Pons (tissue), 1 donor: ENCODE results near the gene CAMK1D.
A peak's percentile ranks its signal among the peaks of the same experiment; 100 is the strongest.

Source experiments
- DNase-seq: peaks from one replicate; pipeline ENCODE4 v3.0.0-alpha.2; 2016; ENCODE audit warnings: low spot score

Gene CAMK1D

DNA sequence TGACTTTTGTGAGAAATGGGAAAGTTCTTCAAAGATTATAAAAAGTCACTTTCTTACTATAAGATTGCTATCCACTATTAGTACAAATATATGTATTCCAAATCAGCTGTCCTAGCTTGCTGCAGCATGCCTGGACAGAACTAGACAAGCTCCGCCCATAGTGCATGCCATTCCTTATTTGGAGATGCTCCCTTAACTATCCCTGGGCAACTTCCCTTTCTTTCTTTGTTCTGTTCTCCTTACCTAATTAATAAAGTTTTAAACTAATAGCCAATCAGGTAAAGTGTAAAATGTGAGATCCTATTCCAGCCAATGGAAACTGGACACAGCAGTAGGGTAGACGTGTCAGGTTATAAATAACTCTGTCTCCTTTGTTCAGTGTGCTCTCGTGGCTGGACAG lies 281.9 kb downstream of the CAMK1D start:
- DNase-seq: no peak

DNA sequence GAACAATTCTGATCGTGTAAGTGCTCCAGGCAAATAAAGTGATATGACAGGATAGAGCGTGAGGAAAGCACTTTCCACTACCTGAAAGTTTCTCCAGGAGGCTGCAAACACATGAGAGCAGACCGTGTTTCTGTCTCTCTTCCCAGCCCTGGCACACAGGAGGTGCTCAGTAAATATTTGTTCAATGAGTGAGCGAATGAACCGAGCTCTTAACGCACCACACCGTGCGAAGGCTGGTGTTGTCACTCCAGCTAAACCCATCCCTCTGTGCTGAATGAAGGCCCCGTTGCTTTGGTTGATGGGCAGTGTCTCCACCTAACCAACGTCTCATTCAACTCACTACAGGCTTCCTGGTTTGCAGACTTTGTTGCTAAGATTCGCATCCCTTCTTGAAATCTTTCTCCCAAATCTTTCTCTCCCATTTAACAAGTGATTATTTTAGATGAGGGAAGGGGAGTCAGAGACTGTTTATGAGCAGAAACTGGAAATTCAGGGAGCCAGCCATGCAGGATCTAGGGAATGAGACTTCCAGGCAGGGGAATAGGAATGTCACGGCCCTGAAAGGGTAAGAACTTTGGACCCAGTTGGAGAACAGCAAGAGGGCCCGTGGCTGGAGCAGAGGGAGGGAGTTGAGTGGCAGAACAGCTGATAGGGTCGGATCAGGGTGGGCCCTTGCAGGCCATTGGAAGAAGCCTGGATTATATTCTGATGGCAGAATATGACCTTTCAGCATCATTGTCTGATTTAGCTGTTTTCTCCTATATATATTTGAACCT lies 282.6 kb downstream of the CAMK1D start:
- DNase-seq: no peak

DNA sequence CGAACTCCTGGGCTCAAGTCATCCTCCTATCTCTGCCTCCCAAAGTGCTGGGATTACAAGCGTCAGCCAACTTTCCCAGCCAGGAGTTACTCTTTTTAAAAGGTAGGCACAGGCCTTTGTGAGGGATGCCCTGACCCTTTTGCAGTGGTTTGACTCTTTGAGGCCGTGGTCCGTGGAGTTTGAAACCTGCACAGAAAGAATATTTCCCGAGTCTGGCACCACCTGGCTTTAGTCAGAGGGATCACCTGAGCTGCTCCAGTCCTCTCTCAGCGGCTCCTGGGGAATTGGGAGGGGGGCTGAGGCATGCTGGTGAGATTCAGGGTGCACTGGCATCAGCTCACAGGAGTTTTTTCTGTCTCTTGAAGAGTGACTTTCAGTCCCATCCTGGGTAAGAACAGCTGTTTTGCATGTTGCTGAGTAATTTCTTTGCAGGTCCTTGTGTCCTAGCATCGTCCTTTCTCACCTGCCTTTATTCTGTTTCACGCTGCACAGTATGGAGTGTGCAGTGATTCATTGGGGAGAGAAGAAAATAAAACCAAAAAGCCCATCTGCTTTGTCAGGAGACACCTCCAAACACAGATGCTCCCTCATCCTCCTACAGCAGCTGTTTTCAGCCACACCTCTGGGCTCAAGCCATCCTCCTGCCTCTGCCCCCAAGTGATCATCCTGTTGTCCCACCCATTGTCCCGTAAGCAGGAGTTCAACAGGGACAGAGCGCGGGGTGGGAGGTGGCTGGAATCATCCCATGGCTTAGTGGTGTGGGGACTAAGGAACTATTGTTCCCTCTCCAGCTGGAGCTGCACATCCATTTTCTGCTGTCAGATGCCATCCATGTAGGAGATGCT lies 284.7 kb downstream of the CAMK1D start:
- DNase-seq: peak; percentile 34

DNA sequence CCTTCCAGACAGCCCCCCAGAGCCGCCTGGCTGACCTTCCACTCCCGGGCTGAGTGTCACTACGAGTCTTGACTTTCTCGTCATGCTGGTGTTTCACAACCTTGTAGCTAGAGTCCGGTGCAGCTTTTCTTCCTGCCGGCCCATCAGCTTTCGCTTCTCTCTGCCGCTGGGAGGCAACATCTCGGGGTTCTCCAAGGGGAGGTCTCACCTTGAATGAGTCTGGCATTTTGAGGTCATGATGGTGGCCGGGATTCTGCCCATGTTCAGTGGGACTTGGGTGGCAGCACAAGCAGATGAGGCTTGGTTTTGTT lies 285.2 kb downstream of the CAMK1D start:
- DNase-seq: no peak

DNA sequence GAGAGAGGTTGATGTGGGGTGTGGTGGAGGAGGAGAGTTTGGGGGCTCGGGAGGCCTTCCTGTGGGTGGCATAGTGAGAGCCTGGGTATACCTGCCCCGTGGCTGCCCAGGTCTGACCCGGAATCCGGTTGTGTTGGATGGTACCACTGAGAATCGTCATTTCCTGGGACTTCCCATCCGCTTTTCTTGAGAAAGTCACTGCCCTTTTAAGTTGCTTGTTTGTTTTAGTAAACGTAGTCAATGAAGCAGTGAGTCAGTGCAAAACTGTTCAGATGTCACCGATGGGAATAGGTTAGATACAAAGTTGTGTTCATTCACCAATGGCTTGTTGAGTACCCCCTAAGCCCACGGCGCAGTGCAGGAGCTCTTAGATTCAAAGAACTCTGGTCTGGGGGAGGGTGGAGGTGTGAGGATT lies 285.8 kb downstream of the CAMK1D start:
- no peak for DNase-seq

DNA sequence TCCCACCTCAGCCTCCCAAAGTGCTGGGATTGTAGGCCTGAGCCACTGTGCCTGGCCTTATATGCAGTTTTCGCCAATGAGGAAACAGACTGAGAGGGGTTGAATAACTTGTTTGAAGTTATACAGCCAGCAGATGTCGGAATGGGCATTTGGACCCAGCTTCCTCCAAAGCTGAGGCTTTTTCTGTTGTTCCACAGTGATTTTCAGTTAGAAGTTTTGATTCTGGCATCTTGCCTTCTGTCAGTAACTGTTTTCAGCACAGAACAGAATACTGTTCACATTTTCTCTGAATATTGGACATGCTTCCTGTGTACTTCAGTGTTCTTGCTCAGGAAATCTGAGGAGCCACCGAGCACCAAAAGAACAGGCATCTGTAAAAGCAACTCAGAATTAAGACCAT lies 287.2 kb downstream of the CAMK1D start:
- DNase-seq: no peak

DNA sequence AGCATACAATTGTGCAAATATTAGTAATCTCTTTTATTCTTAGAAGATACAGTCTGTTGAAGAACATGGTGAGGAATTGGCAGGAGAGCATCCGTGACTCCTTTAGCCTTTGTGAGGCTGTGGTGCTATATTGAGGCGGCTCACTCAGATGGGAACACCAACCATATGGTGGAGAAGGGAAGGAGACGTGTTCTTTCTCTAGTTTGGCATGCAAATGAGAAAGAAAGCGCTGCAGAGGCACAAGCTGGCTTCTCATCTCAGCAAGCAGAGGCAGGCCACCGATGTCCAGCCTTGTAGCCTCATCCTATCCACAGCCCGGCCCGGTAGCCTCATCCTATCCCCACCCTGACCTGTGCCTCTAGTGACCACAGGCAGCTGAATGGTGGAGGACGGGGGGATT lies 288.3 kb downstream of the CAMK1D start:
- DNase-seq: no peak

DNA sequence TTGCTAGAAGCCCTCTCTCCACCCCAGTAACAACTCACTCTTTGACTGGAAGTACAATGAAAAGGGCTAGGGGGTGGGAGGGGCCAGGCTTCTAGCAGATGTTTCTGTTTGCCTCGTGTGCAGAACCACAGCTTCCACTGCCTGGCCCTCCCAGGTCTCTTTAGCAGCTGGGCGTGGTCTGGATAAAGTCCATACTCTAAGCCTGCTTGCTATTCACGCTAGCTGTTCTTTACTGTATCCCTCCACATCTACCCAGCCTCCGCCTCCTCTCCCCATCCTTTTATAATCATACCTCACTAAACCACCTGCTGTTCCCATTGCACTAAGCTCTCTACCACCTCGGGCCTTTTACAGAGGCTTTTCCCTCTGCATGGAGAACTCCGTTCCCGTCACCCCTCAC lies 288.8 kb downstream of the CAMK1D start:
- peak; percentile 32 for DNase-seq

DNA sequence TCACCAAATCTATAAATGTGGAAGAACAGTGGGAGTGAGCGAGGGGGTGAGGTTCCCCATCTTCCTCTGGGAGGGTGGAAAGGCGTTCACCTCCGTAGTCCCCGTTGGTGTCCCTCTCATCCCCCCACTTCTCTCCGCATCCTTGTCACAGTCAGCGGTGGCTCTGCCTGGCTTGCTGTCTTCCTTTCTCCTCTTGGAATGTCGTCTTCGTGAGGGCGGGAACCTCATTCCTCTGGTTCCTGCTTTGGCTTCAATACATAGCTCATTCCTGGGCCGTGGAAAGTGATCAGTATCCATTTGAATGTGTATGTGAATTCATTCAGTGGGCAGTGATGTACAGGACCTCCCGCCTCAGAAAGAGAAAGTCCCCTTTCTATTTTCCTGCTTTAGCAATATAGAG lies 289.4 kb downstream of the CAMK1D start:
- DNase-seq: no peak

DNA sequence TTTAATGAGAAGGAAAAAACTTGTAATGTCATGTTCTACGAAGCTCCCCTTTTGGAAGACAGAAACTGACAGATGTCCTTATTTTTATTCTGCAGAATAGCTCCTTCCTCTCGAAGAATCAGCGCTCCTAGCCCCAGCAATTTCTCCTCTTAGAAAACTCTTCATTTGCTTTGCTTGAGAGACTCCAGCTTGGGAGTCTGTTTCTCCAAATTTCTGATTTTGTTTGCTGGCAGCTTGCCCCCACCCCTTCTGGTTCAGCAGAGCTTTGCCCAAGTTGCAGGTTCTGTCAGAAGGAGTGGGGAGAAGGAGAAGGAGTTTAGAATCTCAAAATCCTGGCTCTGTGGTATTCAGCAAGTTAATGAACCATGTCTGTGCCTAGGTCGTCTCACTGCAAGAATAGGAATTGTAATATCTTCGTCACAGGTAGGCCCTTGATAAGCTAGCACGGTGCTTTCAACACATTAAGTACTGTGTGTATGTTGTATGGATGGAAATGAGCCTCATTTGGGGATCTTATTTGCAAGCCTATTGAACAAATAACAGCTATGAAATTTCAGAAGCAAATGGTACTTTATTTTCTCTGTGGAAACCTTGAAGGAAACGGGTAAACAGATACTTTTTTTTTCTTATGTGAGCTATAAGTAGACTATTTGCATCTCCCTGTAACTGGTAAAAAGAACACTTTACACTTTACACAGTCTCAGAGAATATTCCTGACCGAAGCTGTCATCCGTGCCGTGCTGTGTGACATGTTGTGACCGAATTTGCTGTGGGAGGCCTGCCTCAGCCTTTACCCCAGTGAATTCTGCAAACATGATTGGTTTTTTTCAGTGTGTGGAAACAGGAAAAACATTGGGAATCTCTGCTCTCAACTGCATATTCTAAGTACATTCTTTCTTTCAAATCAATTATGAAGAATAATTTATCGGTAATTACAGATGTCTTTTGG lies 290.9 kb downstream of the CAMK1D start:
- no peak for DNase-seq

DNA sequence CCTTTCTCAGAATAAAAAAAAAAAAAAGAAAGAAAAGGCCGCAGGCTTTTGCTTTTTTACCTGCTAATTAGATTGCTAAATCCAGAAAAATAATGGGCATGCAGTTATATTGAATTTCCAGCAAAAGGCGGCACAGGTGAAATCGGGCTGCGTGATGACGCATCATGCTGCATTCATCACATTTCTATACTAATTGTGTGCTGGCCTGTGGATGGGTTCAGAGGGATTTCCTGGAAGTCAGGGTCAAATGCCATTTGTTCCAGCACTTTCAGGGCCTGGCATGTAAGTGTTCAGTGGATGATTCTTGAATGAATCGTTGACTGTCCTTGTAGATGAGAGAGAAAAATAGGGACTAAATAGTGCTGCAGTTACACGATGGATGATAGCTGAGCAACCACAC lies 292.7 kb downstream of the CAMK1D start:
- no peak for DNase-seq

DNA sequence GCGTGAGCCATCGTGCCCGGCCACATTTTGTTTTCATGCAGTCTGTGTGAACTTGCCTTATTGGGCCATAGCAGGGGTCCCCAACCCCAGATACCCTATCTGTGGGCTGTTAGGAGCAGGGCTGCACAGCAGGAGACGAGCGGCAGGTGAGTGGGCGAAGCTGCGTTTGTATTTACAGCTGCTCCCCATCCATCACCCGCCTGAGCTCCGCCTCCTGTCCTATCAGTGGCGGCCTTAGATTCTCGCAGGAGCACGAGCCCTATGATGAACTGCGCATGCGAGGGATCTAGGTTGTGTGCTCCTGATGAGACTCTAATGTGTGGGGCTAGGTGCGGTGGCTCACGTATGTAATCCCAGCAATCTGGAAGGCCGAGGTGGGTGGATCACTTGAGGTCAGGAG lies 293.9 kb downstream of the CAMK1D start:
- no peak for DNase-seq

DNA sequence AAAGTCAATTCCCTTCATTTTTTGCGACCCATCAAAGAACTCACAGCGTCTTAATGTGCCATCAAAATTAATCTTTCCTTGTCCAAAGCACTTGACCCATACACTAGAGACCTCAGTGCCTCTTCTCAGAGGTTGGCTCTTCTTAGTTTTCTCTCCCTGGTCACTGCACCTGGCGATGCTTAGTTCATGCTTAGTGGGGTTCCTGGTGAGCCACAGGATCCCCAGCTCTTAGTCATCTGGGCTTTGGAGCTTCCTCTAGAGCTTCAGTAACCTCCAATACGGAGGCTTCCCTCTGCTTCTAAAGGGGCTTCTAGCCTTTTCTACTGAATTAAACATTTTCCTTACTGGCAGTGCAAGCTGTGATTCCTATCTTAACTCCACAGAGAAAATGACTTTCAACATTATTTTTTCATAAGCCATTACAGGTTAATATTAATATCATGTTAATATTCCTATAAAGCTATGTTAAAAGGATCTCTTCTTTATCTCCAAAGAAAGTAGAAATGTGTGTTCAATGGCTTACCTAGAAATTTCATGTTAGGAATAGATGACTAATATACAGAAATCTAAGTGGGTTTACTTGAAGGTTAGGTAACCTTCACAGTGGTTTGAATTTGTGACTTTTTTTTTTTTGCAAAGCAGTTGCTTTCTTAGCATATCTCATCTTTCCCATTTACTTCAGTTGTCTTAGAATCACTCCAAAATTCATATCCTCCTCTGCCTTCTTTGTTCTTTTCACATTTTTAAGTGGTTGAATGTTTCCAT lies 295.2 kb downstream of the CAMK1D start:
- no peak for DNase-seq

DNA sequence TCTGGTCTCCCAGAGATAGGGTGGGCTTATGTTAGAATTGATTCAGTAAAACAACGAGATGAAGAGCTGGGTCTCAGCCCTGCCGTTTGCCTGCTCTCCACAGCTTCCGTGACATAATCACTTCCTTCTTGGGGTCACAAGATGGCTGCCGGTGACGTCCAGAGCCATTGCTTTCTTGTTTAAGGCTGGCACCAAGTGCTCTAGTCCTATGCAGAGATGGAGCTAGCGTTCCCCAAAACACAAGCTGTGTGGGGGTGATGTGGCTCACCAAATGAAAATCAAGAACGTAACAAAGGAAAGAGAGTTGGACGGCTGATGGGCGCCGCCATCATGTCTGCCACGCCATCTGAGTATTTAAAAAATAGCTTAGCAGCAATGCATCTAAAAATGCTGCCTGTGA lies 296.1 kb downstream of the CAMK1D start:
- DNase-seq: no peak

DNA sequence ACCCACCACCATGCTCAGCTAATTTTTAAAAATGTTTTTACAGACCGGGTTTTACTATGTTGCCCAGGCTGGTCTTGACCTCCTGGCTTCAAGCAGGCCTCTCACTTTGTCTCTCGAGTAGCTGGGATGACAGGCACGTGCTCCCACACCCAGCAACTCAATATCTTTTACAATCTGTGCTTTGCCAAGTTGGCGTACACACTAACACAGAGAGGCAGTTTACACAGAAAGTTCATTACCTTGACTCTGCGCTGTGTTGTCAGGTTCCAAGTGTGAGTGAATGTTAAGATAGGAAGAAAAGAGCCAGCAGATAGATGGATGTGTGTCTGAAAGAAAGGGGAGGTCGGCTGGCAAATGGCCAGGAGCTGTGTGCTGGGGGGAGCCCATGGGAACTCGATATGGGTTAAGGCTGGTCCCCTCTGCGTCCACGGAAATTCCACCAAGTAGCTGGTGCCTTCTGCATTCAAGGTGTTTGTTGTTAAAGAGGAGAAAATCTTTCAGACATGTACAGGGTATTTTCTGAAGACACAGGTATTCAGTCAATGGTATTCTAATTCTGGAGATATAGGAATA lies 299.8 kb downstream of the CAMK1D start:
- no peak for DNase-seq

DNA sequence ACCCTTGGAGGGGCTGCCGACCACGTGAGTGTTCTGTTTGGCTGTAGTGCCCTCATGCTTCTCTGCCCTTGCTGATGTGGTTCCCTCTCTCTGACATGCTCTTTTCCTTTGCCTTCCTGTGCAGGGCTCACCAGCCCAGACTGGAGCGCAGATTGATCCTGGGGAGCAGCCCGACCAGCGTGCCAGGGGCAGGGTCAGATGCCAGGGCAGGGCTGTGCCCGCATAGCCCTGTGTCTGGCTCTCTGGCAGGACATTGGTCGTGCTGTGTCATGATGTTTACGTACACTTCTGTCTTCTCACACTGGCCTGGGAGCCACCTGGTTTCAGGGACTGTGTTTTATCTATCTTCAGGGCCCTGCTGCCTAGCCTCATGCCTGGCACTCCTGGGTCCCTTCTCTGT lies 300.8 kb downstream of the CAMK1D start:
- DNase-seq: no peak

DNA sequence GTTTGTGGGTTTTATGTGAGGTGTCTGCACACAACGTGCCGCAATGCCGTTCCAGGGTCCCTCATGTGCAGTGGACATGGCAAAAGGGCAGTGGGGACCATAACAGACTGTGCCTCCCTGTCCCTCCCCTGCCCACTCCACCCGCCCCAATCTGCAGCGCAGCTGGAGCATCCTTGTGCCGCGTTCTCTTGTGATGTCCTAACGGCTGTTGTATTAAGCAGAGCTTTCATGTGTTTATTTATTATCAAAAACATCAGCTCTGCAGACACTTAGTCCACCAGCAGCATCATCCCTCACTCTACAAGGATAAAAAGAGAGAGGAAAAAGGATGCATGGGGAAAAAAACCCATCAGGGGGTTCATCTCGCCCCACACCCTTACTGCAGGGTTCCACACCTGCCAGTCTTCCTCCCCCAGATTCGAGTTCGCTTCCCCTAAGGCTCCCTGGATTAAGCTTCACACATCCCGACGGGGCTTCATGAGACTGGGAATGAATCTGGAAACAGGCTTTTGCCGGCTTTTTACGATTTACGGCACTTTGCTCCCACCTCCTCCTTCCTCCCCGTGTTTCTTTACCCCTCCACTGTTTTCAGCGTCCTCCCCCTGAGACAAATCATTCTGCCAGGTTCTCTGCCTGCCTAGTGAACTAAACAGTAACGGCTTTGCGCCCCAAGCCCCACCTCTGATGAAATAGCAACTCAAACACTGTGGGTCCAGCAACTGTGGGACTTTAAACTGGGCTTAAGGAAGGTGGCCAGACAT lies 301.4 kb downstream of the CAMK1D start:
- DNase-seq: no peak

DNA sequence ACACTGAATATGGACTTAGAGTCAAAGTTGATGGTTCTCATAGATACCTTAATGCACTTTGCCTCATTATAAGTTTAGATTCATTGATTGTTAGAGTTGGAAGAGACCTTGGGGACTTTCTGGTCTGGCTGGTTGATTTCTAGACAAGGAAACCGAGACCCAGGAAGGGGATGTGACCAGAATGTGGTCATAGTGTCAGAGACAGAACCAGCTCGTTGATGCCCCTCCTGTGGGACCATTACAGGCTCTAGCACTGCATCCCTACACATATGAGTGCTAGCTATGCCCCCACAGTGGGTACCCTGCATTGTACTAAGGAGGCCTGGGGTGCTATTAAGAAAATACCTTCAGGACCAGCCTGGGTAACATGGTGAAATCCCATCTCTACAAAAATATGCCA lies 306.6 kb downstream of the CAMK1D start:
- no peak for DNase-seq

DNA sequence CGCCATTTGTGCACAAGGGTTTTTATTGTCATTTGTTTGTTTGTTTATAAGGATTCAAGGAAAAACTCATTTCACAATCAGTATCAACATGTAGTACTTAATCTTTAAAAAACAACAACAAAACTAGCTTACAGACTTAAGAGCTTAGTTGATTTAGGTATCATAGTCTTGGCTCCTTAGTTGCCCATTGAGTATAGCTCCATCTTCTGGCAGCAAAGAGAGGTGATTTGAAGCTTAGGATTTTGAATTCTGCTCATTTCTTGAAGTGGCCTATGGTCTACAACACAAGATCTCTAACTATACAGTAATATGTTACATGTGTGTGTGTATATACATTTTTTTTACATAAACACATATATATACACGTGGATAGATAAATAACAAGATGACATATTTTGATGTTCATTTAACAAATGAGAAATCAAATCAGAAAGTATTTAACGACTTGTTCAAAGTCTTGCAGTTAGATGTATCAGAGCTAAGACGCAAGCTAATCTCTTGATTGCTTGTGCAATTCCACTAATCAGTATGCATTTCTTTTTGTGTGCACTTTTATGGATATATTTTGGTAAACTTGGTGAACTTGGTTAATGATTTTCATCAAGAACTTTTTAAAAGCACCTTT lies 307.3 kb downstream of the CAMK1D start:
- DNase-seq: peak; percentile 41

DNA sequence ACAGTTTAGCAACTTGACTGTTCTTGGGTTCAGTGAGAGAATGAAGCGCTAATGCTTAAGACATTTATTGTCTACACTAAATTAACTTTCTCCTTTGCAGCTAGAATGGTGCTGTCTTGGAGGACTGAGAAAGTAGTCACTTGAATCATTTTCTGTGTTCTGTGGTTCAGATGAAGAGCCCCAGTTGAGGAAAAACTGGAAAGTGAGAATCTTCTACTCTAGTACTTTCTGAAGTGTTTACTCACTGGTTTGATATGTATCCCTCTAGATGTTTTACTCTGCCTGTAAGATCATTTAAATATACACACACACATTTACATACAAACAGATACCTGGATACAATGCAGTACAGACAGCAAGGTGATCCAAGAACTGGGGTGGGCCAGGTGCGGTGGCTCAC lies 308.1 kb downstream of the CAMK1D start:
- DNase-seq: no peak
